Mesothelial cell of epicardium (in vitro differentiated cells): ENCODE measurements around the gene EMILIN1. TPM values are rescaled to one million over a fixed set of nuclear protein-coding genes. Genes with fewer than 3 reads are reported as not detected.

Source experiments
- DNase-seq, 2 experiments: peaks; one replicate each; pipeline ENCODE4 v3.0.0; 2021; ENCODE audit warnings: low spot score in 2 of 2; ENCODE audit not compliant: unreplicated experiment in 2 of 2
- H3K27ac Mint-ChIP-seq: 2 replicates; pipeline ENCODE4 v1.8.0; 2021; ENCODE audit warnings: mixed read lengths
- H3K27me3 Mint-ChIP-seq: 2 replicates; pipeline ENCODE4 v1.8.0; 2021; ENCODE audit warnings: low read depth, mixed read lengths
- H3K36me3 Mint-ChIP-seq: 2 replicates; pipeline ENCODE4 v1.8.0; 2021; ENCODE audit warnings: mixed read lengths
- H3K4me1 Mint-ChIP-seq: 2 replicates; pipeline ENCODE4 v1.8.0; 2021; ENCODE audit warnings: mixed read lengths
- H3K4me3 Mint-ChIP-seq: 2 replicates; pipeline ENCODE4 v1.8.0; 2021; ENCODE audit warnings: mild to moderate bottlenecking, moderate library complexity, mixed read lengths
- H3K9me3 Mint-ChIP-seq: 2 replicates; pipeline ENCODE4 v1.8.0; 2021; ENCODE audit warnings: mixed read lengths
- total RNA-seq: library from RNA; stranded (reverse); gene quantifications from 3 replicates; pipeline ENCODE4 v1.2.1, GENCODE V29; 2021
- TF ChIP-seq, protein P1 (sequence below): fragments of 200-600 bp; sonication (generic); IDR thresholded peaks from one replicate; pipeline ENCODE4 v1.5.0; 2021; ENCODE audit warnings: antibody characterized with exemption; ENCODE audit not compliant: unreplicated experiment

The EMILIN1 gene
- total RNA-seq, 1 donor from 2014 or later = 179 TPM

DNA sequence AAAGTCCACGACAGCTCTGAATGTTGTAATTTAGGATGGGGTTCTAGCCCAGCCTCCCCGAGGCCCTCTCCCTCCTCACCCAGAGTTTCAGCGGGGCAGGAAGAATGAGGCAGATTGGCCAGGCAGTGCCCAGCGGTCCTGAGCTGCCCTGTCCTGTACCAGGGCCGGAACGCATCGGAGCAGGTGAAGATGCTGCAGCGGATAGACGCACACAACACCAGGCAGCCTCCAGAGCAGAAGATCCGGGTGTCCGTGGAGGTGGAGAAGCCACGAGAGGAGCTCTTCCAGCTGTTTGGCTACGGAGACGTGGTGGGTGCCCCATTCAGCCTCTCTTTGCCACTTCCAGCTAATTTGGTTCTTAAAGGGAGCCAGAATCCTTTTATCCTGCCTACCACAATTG is 18.9 kb downstream of the EMILIN1 start:
- Mint-ChIP-seq H3K36me3 (no peaks in the 10 kb centered on the region), H3K9me3 (no peaks in the 10 kb centered on the region), H3K4me1 (peaks cover 9% of the 10 kb centered on the region), H3K4me3 (no peak overlapping the region), H3K27me3 (no peaks in the 10 kb centered on the region), H3K27ac (no peak overlapping the region)
- TF ChIP-seq, protein P1, sequence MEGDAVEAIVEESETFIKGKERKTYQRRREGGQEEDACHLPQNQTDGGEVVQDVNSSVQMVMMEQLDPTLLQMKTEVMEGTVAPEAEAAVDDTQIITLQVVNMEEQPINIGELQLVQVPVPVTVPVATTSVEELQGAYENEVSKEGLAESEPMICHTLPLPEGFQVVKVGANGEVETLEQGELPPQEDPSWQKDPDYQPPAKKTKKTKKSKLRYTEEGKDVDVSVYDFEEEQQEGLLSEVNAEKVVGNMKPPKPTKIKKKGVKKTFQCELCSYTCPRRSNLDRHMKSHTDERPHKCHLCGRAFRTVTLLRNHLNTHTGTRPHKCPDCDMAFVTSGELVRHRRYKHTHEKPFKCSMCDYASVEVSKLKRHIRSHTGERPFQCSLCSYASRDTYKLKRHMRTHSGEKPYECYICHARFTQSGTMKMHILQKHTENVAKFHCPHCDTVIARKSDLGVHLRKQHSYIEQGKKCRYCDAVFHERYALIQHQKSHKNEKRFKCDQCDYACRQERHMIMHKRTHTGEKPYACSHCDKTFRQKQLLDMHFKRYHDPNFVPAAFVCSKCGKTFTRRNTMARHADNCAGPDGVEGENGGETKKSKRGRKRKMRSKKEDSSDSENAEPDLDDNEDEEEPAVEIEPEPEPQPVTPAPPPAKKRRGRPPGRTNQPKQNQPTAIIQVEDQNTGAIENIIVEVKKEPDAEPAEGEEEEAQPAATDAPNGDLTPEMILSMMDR = no peak
- no peak for DNase-seq

DNA sequence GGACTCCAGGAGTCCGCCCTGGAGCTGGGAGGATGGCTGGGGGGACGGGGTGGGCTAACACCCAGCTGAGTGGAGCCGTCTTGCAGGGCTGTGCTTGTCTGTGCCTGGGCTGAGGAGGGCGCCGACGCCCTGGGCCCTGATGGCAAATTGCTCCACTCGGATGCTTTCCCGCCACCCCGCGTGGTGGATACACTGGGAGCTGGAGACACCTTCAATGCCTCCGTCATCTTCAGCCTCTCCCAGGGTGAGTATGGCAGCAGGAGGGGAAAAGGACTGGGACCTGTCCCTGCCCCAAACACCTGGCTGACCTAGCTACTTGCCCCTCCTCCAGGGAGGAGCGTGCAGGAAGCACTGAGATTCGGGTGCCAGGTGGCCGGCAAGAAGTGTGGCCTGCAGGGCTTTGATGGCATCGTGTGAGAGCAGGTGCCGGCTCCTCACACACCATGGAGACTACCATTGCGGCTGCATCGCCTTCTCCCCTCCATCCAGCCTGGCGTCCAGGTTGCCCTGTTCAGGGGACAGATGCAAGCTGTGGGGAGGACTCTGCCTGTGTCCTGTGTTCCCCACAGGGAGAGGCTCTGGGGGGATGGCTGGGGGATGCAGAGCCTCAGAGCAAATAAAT is 21.0 kb downstream of the EMILIN1 start:
- Mint-ChIP-seq H3K36me3 (no peaks in the 10 kb centered on the region), H3K4me1 (peaks cover 9% of the 10 kb centered on the region), H3K27me3 (peaks cover 3% of the 10 kb centered on the region), H3K4me3 (no peak overlapping the region), H3K9me3 (no peaks in the 10 kb centered on the region), H3K27ac (no peak overlapping the region)
- no peak for DNase-seq
- TF ChIP-seq, protein P1 = no peak

DNA sequence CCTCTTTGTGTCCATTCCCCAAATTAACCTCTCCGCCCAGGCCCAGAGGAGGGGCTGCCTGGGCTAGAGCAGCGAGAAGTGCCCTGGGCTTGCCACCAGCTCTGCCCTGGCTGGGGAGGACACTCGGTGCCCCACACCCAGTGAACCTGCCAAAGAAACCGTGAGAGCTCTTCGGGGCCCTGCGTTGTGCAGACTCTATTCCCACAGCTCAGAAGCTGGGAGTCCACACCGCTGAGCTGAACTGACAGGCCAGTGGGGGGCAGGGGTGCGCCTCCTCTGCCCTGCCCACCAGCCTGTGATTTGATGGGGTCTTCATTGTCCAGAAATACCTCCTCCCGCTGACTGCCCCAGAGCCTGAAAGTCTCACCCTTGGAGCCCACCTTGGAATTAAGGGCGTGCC is 21.6 kb downstream of the EMILIN1 start:
- no peak overlapping the region for H3K27ac Mint-ChIP-seq
- TF ChIP-seq, protein P1 = no peak
- H3K36me3 Mint-ChIP-seq = no peaks in the 10 kb centered on the region
- H3K4me3 Mint-ChIP-seq = no peak overlapping the region
- no peak for DNase-seq
- H3K27me3 Mint-ChIP-seq = peaks cover 6% of the 10 kb centered on the region
- H3K9me3 Mint-ChIP-seq = no peaks in the 10 kb centered on the region
- peaks cover 9% of the 10 kb centered on the region for H3K4me1 Mint-ChIP-seq

DNA sequence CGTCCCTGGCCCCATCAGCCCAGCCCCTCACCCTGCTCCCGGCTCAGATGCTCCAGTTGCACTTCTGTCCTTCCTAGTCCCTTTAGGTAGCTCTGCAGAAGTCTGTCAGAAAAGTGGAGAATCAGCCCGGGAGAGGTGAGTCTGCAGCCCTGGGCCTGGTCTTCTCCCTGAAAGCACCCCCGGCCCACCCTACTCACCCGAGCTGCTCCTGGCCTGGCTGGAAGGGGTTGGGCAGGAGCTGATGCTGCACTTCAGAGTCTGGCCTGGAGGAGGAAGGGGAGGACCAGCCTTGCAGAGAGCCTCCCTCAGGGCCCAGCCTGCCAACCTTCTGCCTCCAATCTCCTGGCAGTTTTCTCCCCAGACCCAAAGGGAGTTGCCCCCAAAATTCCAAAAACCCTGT is 23.9 kb downstream of the EMILIN1 start:
- H3K9me3 Mint-ChIP-seq = no peaks in the 10 kb centered on the region
- H3K36me3 Mint-ChIP-seq = no peaks in the 10 kb centered on the region
- TF ChIP-seq, protein P1 = no peak
- no peak for DNase-seq
- H3K4me3 Mint-ChIP-seq = no peak overlapping the region
- H3K27ac Mint-ChIP-seq = no peak overlapping the region
- peaks cover 13% of the 10 kb centered on the region for H3K27me3 Mint-ChIP-seq
- H3K4me1 Mint-ChIP-seq = no peaks in the 10 kb centered on the region

DNA sequence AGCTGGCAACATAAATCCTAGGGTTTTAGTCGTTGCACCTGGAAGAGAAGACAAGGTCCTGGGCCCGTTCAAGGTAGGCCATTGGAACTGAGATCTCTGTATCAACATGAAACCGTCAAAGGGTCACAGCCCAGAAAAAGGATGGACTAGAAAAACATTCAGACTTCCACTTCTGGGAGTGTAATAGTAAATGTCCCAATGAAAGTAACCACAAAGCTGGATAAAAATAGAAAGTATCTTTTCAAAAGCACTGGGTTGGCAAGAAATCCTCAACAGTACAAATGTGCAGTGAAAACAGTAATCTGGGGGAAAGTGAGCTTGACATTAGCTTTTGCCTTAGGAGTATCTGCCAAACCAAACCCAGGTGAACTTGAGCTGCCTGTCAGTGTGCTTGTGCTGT is 27.6 kb downstream of the EMILIN1 start:
- no peaks in the 10 kb centered on the region for H3K36me3 Mint-ChIP-seq
- H3K27me3 Mint-ChIP-seq = peaks cover 17% of the 10 kb centered on the region
- H3K4me3 Mint-ChIP-seq = no peak overlapping the region
- TF ChIP-seq, protein P1 = no peak
- no peak for DNase-seq
- no peaks in the 10 kb centered on the region for H3K9me3 Mint-ChIP-seq
- no peaks in the 10 kb centered on the region for H3K4me1 Mint-ChIP-seq
- H3K27ac Mint-ChIP-seq = no peak overlapping the region

DNA sequence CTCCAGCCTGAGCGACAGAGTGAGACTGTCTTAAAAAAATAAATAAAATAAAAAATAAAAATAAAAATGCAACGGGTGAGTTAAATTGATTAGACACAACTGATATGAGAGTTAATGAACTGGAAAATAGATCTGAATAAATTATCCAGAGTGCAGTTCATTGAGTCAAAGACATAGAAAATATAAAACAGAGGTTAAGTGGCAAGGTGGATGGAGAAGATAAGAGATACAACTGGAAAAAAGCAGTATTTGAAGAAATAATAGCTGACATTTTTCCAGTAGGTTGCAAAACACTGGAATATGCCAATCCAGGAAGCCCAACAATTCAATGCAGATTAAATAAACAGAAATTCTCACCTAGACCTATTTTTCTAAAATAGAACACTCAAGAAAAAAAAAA is 29.8 kb downstream of the EMILIN1 start:
- no peaks in the 10 kb centered on the region for H3K4me1 Mint-ChIP-seq
- no peaks in the 10 kb centered on the region for H3K9me3 Mint-ChIP-seq
- TF ChIP-seq, protein P1 = no peak

More for the DNA sequence above, 29.8 kb downstream of the EMILIN1 start:
- Mint-ChIP-seq H3K36me3 (no peaks in the 10 kb centered on the region), H3K27me3 (peaks cover 21% of the 10 kb centered on the region), H3K4me3 (no peak overlapping the region), H3K27ac (no peak overlapping the region)
- DNase-seq = no peak
